HL-60/S4 treated with retinoic acid at 250 ng/mL for 4 days and 3 days (cell line): ENCODE results near the gene IFIT1B.
"Not testable (repeated sequence)": the region's sequence is repeated elsewhere in the genome, so short reads cannot be mapped to it uniquely, and the experiment has no call there.

Experiments
- in situ Hi-C: fragments of 300-500 bp; cut with MboI; formaldehyde crosslinking; loops from 2 replicates; pipeline ENCODE4 v1.7.0; 2022; ENCODE audit warnings: low sequenced_read_pairs

Gene IFIT1B

DNA sequence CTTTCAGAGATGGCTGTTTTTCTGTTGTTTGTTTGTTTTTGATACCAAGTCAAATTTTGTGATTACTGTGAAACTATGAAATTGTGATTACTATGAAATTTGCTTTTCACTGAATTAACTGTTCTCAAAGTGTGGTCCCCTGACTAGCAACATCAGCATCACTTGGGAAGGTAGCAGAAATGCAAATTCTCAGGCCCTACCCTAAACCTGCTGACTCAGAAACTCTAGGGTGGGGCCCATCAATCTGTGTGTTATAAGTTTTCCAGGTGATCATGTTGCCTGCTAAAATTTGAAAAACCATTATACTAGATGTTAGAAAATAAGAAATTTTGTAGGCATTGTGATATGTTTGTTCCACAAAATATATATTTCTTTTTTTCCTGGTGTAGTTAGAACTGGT lies 1.2 kb downstream of the IFIT1B start:
- in situ Hi-C loops = no loop called here

DNA sequence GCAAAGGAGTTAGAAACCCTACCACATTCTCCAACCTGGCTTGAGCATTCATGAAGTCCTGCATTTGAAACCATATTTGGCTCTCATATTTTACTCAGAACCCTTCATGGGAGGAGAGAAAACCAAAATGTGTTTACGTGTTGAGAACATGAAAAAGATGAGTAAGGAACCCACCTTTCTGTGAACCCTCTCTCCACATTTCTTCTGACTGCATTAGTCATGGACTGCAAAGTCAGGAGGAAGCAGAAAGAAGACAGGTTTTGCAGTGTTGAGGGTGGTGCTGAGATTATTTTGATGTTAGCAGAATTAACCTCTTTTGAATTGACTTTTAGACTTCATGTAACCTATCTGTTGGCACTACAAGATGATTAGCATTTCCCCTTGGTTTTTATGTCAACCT lies 4.9 kb downstream of the IFIT1B start:
- in situ Hi-C loops = no loop called here

DNA sequence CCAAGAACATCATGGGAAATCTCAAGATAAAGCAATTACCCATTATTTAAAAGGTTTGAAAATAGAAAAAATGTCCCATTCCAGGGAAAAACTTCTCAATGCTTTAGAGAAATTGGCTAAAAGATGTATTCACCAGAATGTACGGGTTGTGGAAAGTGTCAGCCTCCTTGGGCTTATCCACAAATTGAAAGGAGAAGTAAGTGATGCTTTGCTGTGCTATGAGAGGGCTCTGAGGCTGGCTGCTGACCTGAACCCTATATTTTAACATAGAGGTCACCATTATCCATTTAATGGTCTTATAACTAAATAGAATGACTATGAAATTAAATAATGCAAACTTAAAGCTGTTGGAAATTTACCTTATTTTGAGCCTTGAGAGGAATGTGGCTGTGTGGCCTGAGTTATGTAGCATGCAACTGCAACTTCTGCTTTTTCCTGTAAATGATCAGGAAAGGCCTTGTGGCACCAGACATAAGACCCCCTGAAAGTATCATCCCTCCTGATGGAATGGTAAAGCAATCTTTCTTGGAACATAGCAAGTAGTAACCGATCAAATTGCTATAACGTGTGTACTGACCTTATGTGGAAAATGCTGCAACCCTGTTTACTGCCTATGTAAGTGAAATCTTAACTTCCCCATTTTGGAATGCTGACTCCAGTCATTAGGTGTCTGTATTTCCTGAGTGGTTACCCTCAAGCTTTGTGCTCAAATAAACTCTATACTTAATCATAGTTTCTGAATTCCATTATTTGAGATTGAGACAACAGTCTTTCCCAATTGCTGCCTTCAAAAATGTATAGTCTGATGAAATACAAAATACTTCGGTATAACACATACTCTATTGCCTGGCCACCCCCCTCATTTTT lies 6.9 kb downstream of the IFIT1B start:
- in situ Hi-C loops = no loop called here

DNA sequence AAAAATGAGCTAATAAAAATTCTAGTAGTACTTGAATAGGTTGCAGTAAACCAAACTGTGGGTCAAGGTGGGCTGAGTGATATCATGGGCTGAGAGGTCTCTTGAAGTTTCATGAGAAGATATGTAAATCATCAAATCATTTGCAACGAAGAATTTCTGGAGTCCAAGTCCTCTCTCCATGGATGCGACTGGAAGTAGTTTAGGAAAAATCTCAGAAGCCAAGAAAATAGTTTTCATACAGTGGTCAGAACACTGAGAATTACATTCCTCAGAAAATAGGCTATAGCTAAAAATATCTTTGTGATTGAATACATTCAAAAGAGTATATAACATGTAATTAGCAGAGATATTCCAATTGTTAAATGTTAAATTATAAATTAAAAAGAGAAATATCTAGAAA lies 10.9 kb downstream of the IFIT1B start:
- in situ Hi-C loops = no loop called here

DNA sequence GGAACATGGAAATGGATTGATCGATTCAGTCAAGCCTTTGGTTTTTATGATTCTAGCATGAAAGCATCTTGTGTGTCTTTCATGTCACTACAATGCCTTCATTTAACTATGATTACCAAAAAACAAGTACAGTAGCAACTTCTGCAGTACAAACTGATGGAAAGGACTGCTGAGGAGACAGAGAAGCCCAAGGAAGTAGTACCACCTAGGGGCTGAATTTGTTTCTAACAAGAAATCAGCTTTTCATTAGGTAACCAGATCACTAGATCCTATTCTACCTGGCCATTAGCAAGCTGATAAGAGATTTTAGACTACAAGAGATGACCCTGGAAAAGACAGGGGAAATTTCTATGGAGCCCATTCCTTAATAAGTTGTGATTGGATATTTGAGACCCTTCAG lies 11.4 kb downstream of the IFIT1B start:
- in situ Hi-C loops = no loop called here

DNA sequence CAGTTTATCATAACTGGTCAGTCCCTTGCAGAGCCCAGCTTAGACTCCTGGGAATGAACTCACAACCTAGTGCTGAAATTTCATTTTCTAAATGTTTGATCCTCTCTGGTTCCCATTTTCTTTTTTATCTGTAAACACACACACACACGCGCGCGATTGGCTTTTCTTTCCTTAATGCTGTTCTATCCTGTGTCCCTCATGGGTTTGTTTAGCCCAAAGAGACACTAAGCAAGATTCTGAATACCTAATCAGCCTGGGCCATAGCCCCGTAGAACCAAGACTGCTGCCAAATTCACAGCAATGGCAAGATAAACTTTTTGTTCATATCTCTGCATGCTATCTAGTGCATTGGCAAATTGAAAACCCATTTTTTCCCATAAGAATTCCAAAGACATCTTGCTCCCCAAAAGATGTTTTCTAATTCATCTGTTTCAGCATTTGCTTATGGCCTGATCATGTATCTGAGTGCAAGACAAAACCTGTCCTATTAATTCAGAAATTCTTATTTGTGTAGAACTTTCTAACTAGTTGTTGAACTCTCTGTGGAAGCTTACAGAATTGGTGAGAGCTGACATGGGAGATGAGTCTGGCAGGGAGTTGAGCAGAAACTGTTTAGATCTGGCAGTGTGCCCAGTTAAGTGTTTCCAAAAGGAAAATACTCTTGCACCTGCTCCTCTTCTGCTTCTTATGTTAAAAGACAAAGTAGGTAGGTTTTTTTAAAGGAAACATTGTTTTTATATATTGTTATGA lies 12.8 kb downstream of the IFIT1B start:
- in situ Hi-C loops = no loop called here

DNA sequence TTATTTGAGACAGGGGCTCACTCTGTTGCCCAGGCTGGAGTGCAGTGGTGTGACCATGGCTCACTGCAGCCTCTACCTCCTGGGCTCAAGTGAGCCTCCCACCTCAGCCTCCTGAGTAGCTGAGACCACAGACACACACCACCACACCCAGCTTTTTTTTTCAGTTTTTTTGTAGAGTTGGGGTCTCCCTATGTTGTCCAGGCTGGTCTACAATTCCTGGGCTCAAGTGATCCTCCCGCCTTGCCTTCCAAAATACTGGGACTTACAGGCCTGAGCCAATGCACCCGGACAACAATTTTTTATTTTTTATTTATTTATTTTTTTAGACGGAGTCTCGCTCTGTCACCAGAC lies 13.3 kb downstream of the IFIT1B start:
- in situ Hi-C loops = not testable (repeated sequence)

DNA sequence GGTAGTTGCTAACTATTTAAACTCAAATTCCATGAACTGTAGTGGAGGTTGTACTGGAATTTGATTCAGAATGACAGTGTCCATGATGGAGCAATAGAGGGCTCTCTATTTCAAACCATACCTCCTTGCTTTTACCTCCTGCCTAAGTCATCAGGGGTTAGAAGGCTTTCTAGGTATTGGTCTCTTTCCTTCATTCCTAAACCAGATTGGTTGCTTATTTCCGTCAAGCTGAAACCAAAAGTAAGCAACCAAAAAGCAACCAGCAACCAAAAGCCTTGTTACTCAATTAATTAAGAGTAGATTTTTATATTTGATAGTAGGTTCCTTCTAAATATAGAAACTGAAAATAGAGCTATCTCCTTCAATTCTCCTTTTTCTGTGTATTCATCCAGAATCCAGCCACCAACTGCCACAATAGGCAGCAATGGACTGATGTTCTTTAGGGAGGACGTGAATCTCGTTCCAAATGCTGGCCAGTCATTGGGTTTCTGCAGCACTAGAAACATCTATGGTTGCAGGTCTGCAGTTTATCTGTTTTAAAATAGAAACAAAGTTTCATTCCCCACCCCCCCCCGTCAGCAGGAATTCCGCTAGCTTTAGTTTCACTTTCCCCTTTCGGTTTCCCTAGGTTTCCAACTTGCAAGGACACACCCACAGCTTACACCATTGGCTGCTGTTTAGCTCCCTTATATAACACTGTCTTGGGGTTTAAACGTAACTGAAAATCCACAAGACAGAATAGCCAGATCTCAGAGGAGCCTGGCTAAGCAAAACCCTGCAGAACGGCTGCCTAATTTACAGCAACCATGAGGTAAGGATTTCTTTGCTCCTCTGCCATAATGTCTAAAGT lies 14.3 kb downstream of the IFIT1B start, which contains the start of gene IFIT1:
IFIT1 (plus strand) TSS at position 717 of the 850 bp plus-strand sequence; CDS start at position 807, 90 bp downstream.
- in situ Hi-C loops = no loop called here

DNA sequence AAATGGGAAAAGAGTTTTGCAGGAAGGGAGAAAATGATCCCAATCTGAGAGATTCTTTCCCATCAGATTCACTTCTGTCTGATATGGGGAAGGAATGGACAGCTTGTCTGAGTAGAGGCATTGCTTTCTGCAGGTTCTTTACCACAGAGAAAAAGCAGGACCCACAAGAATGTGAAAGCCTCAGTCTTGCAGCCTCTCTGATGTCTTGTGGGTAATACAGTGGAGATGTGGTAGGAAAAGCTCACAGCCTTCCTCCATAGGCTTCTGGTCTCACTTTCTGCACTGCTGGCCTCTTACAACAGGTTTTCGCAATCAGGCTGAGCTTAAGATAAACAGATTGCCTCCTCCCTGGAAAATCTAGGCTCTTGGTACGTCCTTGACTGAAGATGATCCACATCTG lies 15.1 kb downstream of the IFIT1B start:
- in situ Hi-C loops = no loop called here

DNA sequence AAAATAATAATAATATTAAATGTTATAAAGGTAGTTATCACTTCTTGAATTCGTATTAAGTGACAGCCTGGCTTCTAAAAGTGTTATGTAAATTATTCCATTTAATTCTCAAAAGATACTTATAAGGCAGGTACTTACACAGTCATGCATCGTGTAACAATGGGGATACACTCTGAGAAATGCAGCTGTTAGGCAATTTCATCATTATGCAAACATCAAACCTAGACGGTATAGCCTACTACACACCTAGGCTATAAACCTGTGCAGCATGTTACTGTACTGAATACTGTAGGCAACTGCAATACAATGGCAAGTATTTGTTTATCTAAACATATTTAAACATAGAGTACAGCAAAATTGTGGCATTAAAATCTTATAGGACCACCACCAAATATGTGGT lies 16.0 kb downstream of the IFIT1B start:
- in situ Hi-C loops = no loop called here

DNA sequence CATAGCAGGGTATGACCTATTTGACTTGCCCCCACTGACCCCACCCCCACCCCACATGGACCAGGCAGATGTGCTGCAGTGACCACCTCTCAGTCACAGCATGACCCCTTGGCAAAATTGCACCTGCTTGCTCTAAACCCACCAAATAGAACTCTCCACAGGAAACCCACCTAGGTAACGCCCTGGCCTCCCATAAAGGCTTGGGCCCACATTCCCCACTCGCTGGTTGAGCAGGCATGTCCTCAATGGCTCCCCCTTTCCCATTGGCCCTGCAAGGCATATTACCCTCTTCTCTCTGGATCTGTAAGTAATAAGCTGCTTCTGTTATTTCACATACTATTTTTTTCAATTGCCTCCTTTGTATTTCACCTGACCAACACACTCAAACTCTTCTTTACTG lies 17.3 kb downstream of the IFIT1B start:
- in situ Hi-C loops = no loop called here

DNA sequence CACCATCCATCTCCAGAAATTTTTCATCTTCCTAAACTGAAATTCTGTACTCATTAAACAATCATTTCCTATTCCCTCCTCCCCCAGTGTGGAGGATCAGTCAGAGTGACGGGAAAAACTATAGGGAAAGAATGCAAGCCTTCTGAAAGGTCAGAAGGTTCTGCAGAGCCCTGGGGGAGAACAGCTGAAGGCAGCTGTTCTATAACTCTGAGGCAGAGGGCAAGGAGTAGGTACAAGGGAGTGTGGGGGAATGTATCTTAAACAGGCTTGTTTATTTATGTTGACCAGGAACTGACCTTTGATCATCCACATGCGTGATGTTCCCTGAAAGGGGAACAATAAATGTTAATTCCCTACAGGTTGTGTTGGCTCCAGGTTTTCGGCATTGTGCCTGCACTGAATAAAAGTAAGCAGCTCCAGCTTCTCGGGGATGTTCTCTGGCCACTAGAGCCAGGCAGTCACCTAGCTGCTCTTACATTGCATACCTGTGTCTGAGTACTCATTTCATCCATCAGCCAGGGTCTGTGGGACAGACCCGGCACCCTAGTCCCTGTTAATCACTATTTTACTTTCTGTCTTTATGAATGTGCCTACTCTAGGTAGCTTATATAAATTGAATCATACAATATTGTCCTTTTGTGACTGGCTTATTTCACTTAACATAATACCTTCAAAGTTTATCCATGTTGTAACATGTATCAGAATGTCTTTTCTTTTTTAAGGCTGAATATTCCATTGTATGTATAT lies 20.3 kb downstream of the IFIT1B start:
- in situ Hi-C loops = no loop called here

DNA sequence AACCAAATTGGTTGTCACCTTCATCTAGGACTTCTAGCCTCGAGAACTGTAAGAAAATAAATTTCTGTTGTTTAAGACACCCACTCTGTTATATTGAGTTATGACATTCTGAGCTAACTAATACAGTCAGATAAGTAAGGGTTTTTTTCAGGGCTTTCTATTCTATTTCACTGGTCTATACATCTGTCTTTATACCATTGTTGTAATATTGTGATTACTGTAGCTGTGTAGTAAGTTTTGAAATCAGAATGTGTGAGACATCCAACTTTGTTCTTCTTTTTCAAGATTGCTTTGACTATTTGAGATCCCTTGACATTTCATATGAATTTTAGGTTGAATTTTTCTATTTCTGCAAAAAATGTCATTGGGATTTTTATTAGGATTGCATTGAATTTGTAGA lies 22.1 kb downstream of the IFIT1B start:
- in situ Hi-C loops = no loop called here

DNA sequence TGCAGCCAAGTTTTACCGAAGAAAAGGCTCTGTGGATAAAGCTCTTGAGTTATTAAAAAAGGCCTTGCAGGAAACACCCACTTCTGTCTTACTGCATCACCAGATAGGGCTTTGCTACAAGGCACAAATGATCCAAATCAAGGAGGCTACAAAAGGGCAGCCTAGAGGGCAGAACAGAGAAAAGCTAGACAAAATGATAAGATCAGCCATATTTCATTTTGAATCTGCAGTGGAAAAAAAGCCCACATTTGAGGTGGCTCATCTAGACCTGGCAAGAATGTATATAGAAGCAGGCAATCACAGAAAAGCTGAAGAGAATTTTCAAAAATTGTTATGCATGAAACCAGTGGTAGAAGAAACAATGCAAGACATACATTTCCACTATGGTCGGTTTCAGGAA lies 25.2 kb downstream of the IFIT1B start:
- in situ Hi-C loops = no loop called here

DNA sequence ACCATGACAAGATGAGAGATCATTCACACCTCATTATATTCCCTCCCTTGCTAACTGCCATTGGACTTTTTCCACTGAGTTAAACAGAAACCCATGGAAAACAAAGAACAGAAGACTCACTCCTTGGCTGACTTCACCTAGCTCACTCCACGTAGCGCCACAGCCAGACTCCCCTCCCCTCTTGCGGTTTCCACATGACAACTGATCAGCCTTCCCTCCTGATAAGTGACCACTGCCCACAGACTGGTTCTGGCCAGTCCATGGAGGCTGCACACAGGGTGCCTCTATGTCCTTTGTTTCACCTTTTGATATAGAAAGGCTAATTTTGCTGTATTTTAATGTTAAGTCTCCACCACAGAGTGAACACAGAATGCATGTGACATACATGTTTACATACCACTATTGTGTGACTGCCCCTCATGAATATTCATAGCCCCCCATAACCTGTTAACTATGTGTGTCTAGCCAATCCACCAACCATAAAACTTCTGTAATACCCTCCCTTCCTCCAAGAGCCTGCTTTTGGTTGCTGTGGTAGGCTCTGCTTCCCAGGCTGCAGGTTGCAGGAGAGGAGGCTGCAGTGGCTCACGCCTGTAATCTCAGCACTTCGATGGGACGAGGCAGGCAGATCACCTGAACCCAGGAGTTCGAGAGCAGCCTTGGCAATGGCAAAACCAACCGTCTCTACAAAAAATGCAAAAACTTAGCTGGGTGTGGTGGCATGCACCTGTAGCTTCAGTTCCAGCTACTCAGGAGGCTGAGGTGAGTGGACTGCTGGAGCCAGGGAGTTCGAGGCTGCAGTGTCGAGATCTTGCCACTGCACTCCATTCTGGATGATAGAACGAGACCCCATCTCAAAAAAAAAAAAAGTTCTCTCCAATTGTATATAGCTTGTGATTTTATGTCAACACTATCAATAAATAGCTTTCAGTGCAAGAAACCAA lies 26.5 kb downstream of the IFIT1B start:
- in situ Hi-C loops = no loop called here

DNA sequence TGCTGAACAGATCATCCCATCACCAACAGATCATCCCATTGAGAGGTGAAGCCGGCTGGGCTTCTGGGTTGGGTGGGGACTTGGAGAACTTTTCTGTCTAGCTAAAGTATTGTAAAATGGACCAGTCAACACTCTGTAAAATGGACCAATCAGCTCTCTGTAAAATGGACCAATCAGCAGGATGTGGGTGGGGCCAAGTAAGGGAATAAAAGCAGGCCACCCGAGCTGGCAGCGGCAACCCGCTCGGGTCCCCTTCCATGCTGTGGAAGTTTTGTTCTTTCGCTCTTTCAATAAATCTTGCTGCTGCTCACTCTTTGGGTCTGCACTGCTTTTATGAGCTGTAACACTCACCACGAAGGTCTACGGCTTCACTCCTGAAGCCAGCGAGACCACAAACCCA lies 28.3 kb downstream of the IFIT1B start:
- in situ Hi-C loops = not testable (repeated sequence)

DNA sequence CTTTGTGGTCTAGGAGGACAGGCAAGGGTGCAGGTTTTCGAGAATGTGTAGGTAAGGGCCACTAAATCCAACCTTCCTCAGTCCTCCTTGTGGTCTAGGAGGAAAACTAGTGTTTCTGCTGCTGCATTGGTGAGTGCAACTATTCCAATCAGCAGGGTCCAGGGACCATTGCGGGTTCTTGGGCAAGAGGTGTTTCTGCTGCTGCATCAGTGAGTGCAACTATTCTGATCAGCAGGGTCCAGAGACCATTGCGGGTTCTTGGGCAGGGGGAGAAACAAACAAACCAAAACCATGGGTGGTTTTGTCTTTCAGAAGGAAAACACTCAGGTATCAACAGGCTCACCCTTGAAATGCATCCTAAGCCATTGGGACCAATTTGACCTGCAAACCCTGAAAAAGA lies 29.9 kb downstream of the IFIT1B start:
- in situ Hi-C loops = not testable (repeated sequence)

DNA sequence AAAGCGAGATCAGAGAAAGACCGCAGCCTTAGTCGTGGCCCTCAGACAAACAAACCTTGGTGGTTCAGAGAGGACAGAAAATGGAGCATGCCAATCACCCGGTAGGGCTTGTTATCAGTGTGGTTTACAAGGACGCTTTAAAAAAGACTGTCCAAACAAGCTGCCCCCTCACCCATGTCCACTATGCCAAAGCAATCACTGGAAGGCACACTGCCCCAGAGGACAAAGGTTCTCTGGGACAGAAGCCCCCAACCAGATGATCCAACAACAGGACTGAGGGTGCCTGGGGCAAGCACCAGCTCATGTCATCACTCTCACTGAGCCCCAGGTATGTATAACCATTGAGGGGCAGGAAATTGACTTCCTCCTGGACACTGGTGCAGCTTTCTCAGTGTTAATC lies 31.4 kb downstream of the IFIT1B start:
- in situ Hi-C loops = not testable (repeated sequence)

DNA sequence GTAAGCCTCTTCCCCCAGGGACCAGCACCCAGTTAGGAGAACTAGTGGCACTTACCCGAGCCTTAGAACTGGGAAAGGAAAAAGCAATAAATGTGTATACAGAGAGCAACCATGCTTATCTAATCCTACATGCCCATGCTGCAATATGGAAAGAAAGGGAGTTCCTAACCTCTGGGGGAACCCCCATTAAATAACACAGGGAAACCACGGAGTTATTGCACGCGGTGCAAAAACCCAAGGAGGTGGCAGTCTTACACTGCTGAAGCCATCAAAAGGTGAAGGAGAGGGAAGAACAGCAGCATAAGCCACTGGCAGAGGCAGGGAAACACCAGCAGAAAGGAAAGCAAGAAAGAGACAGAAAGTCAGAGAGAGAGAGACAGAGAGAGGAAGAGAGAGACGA lies 32.7 kb downstream of the IFIT1B start:
- in situ Hi-C loops = not testable (repeated sequence)

DNA sequence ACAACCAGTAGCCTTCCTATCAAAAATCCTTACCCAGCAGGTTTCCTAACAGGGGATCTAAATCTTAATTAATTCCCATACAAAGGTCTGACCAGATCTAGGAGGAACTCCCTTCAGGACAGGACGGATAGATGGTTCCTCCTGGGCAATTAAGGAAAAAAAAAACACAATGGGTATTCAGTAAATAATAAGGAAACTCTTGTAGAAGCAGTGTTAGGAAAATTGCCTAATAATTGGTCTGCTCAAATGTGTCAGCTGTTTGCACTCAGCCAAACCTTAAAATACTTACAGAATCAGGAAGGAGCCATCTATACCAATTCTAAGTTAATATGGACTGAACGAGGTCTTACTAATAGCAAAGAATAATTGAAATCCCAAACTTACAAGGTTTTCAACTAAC lies 33.3 kb downstream of the IFIT1B start:
- in situ Hi-C loops = not testable (repeated sequence)
